Dendritic cell treated with granulocyte-macrophage colony-stimulating factor and Interleukin-4, amounts not matched to agents 40 ng/mL and 50 ng/mL, for 4 days (primary cell): ENCODE results near the gene THSD8.

Experiments used
- H3K27ac Mint-ChIP-seq: one replicate; pipeline ENCODE4 v1.8.0; 2022; ENCODE audit warnings: mild to moderate bottlenecking, mixed read lengths
- H3K27me3 Mint-ChIP-seq: one replicate; pipeline ENCODE4 v1.8.0; 2022; ENCODE audit warnings: mild to moderate bottlenecking, mixed read lengths
- H3K36me3 Mint-ChIP-seq: one replicate; pipeline ENCODE4 v1.8.0; 2022; ENCODE audit warnings: low read depth, mixed read lengths
- H3K4me1 Mint-ChIP-seq: one replicate; pipeline ENCODE4 v1.8.0; 2022; ENCODE audit warnings: low read depth, mixed read lengths
- H3K4me3 Mint-ChIP-seq: one replicate; pipeline ENCODE4 v1.8.0; 2022; ENCODE audit warnings: mild to moderate bottlenecking, moderate library complexity, mixed read lengths
- H3K9me3 Mint-ChIP-seq: one replicate; pipeline ENCODE4 v1.8.0; 2022; ENCODE audit warnings: mixed read lengths
- intact Hi-C: fragments of 100-400 bp; cut with micrococcal nuclease; formaldehyde crosslinking; loops from one replicate; pipeline ENCODE4 v1.15.0; 2022

THSD8 gene

DNA sequence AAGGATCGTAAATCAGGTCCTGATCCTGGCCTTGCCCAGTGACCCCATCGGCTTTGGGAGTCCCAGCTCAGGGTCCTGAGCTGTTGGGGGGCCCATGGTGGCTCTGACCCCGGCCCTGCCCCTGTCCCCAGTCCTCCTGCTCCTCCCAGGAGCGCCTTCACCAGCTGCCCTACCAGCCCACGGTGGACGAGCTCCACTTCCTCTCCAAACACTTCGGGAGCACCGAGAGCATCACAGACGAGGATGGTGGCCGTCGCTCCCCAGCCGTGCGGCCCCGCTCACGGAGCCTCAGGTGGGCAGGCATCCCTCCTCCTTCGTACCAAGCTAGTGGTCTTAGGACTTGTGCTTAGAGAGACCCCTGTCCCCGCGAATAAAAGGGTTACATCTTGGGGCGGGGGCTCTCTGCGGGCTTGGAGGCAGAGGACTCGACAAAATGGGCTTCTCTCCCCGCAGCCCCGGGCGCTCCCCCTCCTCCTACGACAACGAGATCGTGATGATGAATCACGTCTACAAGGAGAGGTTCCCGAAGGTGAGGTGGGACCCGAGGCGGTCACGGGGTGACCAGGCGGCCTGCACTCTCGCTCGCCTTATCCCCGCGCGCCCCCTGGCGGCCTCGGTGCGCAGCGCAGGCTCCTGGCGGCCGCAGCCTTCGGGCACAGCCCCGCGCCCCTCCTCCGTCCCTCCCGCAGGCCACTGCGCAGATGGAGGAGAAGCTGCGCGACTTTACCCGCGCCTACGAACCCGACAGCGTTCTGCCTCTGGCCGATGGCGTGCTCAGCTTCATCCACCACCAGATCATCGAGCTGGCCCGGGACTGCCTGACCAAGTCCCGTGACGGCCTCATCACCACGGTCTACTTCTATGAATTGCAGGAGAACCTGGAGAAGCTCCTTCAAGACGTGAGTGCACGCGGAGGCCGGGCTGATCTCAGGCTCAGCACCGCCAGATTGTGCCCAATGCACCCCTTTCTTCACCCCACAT is 45.6 kb downstream of the THSD8 start:
- Mint-ChIP-seq H3K36me3 (no peaks in the 10 kb centered on the region), H3K27me3 (peaks cover 52% of the 10 kb centered on the region), H3K27ac (peak overlapping the region; percentile 31), H3K4me1 (peaks cover 10% of the 10 kb centered on the region), H3K9me3 (no peaks in the 10 kb centered on the region), H3K4me3 (peak overlapping the region; percentile 57)
- intact Hi-C loops: loop anchor here (2.0 kb wide), 1 partner anchor 81 kb away; no protein-coding TSS in a partner anchor
